Activated CD8-positive, alpha-beta memory T cell treated with anti-CD3 and anti-CD28 coated beads for 24 hours (primary cell): ENCODE data around the gene EPB41L2.
"Not testable (repeated sequence)": the region's sequence is repeated elsewhere in the genome, so short reads cannot be mapped to it uniquely, and the experiment has no call there.

Experiments used
- DNase-seq: peaks from one replicate; pipeline ENCODE4 v3.0.0-alpha.2; 2020

Gene EPB41L2

DNA sequence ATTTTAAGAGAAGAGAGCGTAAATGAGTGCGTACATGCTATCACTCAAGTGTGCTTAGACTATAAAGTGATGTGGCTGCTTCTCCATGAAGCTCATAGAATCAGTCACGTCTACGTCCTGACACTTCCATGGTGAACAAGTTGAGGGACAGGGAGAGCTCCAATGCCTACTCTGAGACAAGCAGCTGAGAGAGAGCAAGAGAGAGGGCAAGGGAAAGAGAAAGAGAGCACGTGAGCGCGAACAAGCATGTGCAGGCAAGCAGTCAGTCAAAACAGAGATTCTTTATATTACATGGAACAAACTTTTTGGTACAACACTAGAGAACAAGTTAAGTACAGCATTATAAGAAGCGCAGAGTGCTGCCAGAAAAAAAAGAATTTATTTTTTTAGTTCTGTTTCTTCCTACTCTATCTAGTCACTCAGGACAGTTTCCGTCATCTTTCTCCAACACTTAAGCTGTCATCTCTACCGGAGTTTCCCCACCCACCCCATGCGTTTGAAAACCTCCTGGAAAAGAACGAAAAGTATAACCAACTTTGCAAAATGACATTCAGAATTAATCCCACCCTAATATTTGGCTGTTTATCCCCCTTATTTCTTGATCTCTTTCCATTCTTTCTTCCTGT, 61.8 kb downstream of the EPB41L2 start:
- no peak for DNase-seq

- DNase-seq = no peak
Observed at GRCh38 chr6:131000544-131000943, 62.5 kb downstream of the EPB41L2 start.

GRCh38 chr6:130997061-130997753, 65.8 kb downstream of the EPB41L2 start:
- no peak for DNase-seq

GRCh38 chr6:130996635-130997034, 66.4 kb downstream of the EPB41L2 start:
- no peak for DNase-seq

GRCh38 chr6:130995783-130996447, 67.1 kb downstream of the EPB41L2 start:
- DNase-seq = no peak

- DNase-seq = no peak
Observed at GRCh38 chr6:130994319-130995097, 68.5 kb downstream of the EPB41L2 start.

GRCh38 chr6:130993292-130993765, 69.7 kb downstream of the EPB41L2 start:
- no peak for DNase-seq

DNA sequence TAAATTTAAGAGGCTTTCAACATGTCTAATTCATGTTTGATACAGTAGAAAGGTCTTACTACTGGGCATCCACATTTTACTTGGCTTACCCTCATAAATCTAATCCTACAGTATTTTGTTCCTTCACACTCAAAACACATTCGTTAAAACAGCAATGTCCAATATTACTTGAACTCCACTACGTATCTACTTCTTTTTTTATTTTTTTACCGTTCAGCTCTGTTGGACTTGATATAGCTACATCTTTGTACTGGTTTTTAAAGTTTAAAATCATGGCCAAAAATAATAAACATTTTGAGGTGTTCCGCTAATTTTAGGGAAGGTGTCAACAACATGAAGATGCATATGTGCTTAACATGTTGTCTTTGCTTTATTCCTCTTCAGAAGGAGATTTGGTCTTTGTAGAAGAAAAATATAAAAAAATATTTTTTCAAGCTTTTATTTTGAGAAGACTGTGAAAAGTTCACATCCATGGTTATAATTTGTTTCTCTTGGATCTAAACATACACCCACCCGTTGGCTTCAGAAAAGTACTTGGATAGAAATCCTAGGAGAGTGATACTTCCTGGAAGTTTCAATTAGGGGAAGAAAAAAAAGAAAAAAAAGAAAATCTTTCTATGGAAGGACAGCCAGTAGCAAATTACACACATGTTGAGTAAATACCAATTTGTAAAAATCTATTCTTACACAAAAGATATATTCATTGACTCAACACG, 71.5 kb downstream of the EPB41L2 start:
- no peak for DNase-seq

GRCh38 chr6:130987539-130987938, 75.5 kb downstream of the EPB41L2 start:
- DNase-seq = not testable (repeated sequence)

GRCh38 chr6:130985115-130985514, 77.9 kb downstream of the EPB41L2 start:
- DNase-seq = no peak

- DNase-seq = no peak
Observed at GRCh38 chr6:130982941-130983456, 80.0 kb downstream of the EPB41L2 start.

GRCh38 chr6:130982135-130982534, 80.9 kb downstream of the EPB41L2 start:
- no peak for DNase-seq

DNA sequence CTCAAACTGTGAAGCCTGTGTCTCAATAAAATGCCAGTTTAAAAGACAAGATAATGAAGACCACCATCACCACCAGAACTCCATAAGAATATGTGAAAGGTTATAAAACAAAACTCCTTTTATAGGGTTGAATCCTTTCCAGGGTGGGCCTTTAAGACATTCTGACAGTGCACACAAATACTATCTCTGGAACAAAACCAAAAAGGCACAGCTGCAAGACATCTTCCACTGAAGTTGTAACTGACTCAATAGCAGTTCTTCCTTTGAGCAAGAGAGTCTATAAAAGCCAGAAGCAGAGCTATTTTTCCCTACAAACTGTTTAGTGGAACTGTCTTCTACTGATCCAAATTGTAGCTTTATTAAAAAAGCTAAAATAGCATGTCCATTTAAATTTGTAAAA, 81.6 kb downstream of the EPB41L2 start:
- DNase-seq = no peak

DNA sequence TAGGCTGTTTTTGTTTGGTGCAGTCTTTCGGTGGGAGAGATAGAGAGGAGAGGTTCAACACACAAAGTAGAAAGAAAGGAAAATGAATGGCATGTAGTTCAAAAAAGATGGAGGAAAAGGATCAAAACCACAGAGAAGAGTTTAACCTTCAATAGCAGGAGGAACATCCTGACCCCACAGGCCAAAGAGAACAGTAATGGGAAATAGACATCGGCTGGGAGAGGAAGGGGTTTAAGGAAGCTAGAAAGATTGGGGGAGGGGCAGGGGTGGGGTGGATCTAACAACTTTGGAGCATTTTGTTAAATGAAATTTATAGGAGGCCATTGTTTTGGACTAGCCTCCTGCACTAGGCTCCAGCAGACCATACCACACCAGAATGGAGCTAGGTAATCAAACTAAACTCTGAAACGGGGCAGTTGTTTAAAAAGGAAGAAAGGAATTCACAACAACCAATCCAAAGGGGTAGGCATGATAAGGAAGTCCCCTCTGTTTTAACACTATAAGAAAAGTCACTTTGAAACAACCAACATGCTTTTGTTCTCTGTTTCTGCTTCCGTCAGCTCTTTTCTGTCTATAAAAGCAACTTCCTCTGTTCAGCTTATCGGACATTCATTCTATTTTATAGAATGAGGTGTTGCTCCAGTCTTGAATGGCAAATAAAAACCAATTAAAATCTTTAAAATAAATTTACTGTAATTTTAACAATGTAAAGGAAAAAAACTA, 82.6 kb downstream of the EPB41L2 start:
- DNase-seq = no peak

- no peak for DNase-seq
Observed at GRCh38 chr6:130978660-130979396, 84.2 kb downstream of the EPB41L2 start.

DNA sequence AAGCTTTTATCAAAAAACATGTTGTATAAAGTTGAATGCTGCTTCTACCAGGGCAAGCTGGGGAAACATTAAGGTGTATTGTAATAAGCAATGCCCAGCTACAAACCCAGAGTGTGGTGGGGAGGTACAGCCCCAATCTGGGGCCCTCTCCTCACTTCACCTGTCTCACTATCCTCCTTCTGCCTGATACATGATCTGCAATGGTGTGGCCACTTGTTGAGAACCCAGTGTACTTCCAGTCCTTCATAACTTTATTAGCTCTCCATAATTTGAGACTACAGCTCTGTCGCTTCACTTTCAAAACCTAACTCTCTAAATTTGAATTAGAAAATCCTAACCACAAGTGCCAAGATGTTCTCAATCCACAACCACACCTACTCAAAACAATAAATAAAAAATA, 84.9 kb downstream of the EPB41L2 start:
- DNase-seq = no peak

- no peak for DNase-seq
Observed at GRCh38 chr6:130975325-130975724, 87.7 kb downstream of the EPB41L2 start.

- DNase-seq = no peak
Observed at GRCh38 chr6:130973521-130974277, 89.3 kb downstream of the EPB41L2 start.

DNA sequence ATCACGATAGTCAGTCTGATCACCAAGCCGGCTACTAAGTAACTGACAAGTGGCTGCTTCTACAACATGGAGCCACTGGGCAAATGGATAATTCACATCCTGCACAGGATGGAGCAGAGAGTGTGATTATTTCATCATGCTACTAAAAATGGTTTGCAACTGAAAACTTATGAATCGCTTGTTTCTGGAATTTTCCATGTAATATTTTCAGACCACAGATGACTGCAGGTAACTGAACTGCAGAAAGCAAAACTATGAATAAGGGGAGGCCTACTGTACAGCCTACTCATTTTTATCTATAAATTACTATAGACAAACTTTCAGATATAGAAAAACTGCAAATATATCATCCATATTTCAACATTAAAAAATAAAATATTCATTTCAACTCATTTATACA, 91.5 kb downstream of the EPB41L2 start:
- DNase-seq = no peak

DNA sequence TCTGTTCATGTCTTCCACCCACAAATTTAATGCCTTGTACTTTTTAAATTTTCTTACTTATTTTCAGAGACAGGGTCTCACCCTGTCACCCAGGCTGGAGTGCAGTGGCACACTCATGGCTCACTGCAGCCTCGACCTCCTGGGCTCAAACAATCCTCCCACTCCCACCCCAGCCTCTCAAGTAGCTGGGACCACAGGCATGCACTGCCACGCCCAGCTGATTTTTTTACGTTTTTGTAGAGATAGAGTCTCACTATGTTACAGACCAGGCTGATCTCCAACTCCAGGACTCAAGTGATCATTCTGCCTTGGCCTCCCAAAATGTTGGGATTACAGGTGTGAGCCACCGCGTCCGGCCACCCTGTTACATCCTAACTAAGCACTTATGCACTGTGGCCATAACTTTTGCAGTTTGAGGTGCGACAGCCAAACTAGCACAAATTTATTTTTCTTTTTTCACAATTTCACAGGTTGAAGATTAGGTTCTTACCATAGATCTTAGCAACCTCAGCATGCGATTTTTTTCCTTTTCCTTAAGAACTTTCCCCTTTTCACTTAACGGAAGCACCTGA, 92.1 kb downstream of the EPB41L2 start:
- no peak for DNase-seq
